Activated naive CD4-positive, alpha-beta T cell (primary cell): ENCODE results near the gene PBX3.

Source experiments
- DNase-seq, 4 experiments: peaks; one replicate each; lab custom pipeline; 2025; lab: John Stamatoyannopoulos, UW

The PBX3 gene

GRCh38 chr9:125823874-125824406, 76.8 kb downstream of the PBX3 start:
- DNase-seq: peak in 1 of 4 experiments; percentile 8

GRCh38 chr9:125825762-125826161, 78.6 kb downstream of the PBX3 start:
- DNase-seq: no peak

- no peak for DNase-seq
These were observed 79.7 kb downstream of the PBX3 start for GRCh38 chr9:125826850-125827249.

GRCh38 chr9:125829743-125830142, 82.6 kb downstream of the PBX3 start:
- peak in 2 of 4 experiments; percentile 11 to 22 for DNase-seq

GRCh38 chr9:125831054-125831453, 83.9 kb downstream of the PBX3 start:
- DNase-seq: no peak

- no peak for DNase-seq
These were observed 84.4 kb downstream of the PBX3 start for GRCh38 chr9:125831616-125832015.

- DNase-seq: no peak
These were observed 88.5 kb downstream of the PBX3 start for GRCh38 chr9:125835655-125836054.

- no peak for DNase-seq
These were observed 92.1 kb downstream of the PBX3 start for GRCh38 chr9:125839317-125839716.

- DNase-seq: no peak
These were observed 94.3 kb downstream of the PBX3 start for GRCh38 chr9:125841444-125841843.

- no peak for DNase-seq
These were observed 95.1 kb downstream of the PBX3 start for GRCh38 chr9:125842242-125842641.

- no peak for DNase-seq
These were observed 96.5 kb downstream of the PBX3 start for GRCh38 chr9:125843646-125844045.

GRCh38 chr9:125844611-125845010, 97.4 kb downstream of the PBX3 start:
- DNase-seq: no peak

GRCh38 chr9:125845271-125845808, 98.2 kb downstream of the PBX3 start:
- no peak for DNase-seq

GRCh38 chr9:125847735-125848134, 100.6 kb downstream of the PBX3 start:
- no peak for DNase-seq

- DNase-seq: no peak
These were observed 103.0 kb downstream of the PBX3 start for GRCh38 chr9:125850106-125850632.

GRCh38 chr9:125850763-125851162, 103.6 kb downstream of the PBX3 start:
- no peak for DNase-seq

GRCh38 chr9:125851979-125852378, 104.8 kb downstream of the PBX3 start:
- DNase-seq: no peak

- no peak for DNase-seq
These were observed 105.2 kb downstream of the PBX3 start for GRCh38 chr9:125852386-125852785.

- DNase-seq: no peak
These were observed 107.5 kb downstream of the PBX3 start for GRCh38 chr9:125854553-125855275.

- no peak for DNase-seq
These were observed 109.2 kb downstream of the PBX3 start for GRCh38 chr9:125856331-125856730.

- DNase-seq: no peak
These were observed 114.4 kb downstream of the PBX3 start for GRCh38 chr9:125861405-125862058.

GRCh38 chr9:125863923-125864322, 116.8 kb downstream of the PBX3 start:
- no peak for DNase-seq
